Testis (tissue), 3 donors: ENCODE measurements around the gene LIME1. TPM values are rescaled to one million over a fixed set of nuclear protein-coding genes. Genes with fewer than 3 reads are reported as not detected.

Experiments
- DNase-seq: peaks from one replicate; pipeline ENCODE4 v3.0.0-alpha.2; 2019
- H3K27ac ChIP-seq, 2 donors: fragments of 200-600 bp; sonication (generic); one replicate each; pipeline ENCODE4 v1.5.1; 2019
- H3K27me3 ChIP-seq: fragments of 200-600 bp; sonication (generic); one replicate; pipeline ENCODE4 v1.5.1; 2019
- H3K36me3 ChIP-seq: fragments of 200-600 bp; sonication (generic); one replicate; pipeline ENCODE4 v1.5.1; 2017; ENCODE audit warnings: low read depth; ENCODE audit errors: missing control alignments
- H3K4me1 ChIP-seq: fragments of 200-600 bp; sonication (generic); one replicate; pipeline ENCODE4 v1.5.1; 2019
- H3K4me3 ChIP-seq, 2 donors: fragments of 200-600 bp; sonication (generic); one replicate each; pipeline ENCODE4 v1.5.1; 2017 to 2019
- H3K9me3 ChIP-seq: fragments of 200-600 bp; sonication (generic); one replicate; pipeline ENCODE4 v1.5.1; 2017
- POLR2A ChIP-seq: fragments of 450-650 bp; IDR thresholded peaks from one replicate; pipeline ENCODE4 v1.6.1; 2017; ENCODE audit warnings: antibody characterized with exemption, mild to moderate bottlenecking, moderate library complexity
- WGBS, 2 donors: methylation state at CpG; one replicate each; pipeline ENCODE4 v1.1.5; 2018; 5-methylcytosine and 5-hydroxymethylcytosine counted together
- intact Hi-C: fragments of 100-400 bp; cut with DNase I; formaldehyde crosslinking; loops from one replicate; pipeline ENCODE4 v1.15.1; 2023; ENCODE audit warnings: low total_unique reads
- polyA plus RNA-seq: library from polyadenylated mRNA; stranded (reverse); fragments of 350-450 nt; fragmentation: Illumina TruSeq; extraction: RNeasy Lipid Tissue Mini Kit (QIAGEN cat#74804); gene quantifications from one replicate; pipeline ENCODE4 v1.2.3, GENCODE V29; 2014; ENCODE audit warnings: low read depth, low replicate concordance; ENCODE audit not compliant: insufficient read depth
- total RNA-seq, 2 donors: library from RNA; depleted of rRNA; stranded (reverse); fragments of >200 nt; gene quantifications; one replicate each; pipeline ENCODE4 v1.2.3, GENCODE V29; 2016
- TF ChIP-seq, protein P1 (sequence below), 3 experiments: fragments of 450-650 bp in 2 of 3; fragments of 200-600 bp in 1 of 3; sonication (generic) in 1 of 3; IDR thresholded peaks; one replicate each; pipeline ENCODE4 v1.5.1; 2016 to 2019; ENCODE audit warnings: antibody characterized with exemption in 3 of 3, mild to moderate bottlenecking in 2 of 3, moderate library complexity in 1 of 3

The LIME1 gene
- total and polyA plus RNA-seq, 3 donors from 2014 or later, result 5.6 to 47.4 (median 41.4) TPM

DNA sequence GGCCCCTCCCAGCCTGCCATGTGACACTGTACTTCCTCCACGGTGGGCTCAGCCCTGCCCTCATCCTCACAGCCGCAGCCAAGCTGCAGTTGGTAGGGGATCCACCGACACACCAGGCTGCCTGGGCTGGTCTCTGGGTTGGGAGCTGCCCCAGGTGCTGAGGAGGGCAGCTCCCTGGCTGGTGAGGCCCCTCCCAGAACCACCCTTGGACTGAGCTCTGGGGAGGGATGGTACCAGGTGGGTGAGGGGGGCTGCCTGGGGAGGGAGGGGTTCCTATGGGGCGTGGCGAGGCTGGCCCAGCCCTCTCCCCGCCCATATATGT lies 40.2 kb upstream of the LIME1 start:
- no peak for DNase-seq
- H3K9me3 ChIP-seq, result no peaks in the 10 kb centered on the region
- WGBS, 2 donors, result 59% methylated on average over 6 of the region's 6 CpGs; no CpG with 5 or more reads in 1 of the 2 donors
- H3K4me3 ChIP-seq, result no peak overlapping the region
- peaks cover 19% of the 10 kb centered on the region for H3K4me1 ChIP-seq
- TF ChIP-seq, protein P1, sequence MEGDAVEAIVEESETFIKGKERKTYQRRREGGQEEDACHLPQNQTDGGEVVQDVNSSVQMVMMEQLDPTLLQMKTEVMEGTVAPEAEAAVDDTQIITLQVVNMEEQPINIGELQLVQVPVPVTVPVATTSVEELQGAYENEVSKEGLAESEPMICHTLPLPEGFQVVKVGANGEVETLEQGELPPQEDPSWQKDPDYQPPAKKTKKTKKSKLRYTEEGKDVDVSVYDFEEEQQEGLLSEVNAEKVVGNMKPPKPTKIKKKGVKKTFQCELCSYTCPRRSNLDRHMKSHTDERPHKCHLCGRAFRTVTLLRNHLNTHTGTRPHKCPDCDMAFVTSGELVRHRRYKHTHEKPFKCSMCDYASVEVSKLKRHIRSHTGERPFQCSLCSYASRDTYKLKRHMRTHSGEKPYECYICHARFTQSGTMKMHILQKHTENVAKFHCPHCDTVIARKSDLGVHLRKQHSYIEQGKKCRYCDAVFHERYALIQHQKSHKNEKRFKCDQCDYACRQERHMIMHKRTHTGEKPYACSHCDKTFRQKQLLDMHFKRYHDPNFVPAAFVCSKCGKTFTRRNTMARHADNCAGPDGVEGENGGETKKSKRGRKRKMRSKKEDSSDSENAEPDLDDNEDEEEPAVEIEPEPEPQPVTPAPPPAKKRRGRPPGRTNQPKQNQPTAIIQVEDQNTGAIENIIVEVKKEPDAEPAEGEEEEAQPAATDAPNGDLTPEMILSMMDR (IDR thresholded peaks at IDR 0.05), result no peak
- TF ChIP-seq POLR2A, result no peak
- intact Hi-C loops, result no loop called here
- H3K27me3 ChIP-seq, result no peaks in the 10 kb centered on the region
- H3K27ac ChIP-seq, result no peak overlapping the region
- H3K36me3 ChIP-seq, result no peaks in the 10 kb centered on the region

DNA sequence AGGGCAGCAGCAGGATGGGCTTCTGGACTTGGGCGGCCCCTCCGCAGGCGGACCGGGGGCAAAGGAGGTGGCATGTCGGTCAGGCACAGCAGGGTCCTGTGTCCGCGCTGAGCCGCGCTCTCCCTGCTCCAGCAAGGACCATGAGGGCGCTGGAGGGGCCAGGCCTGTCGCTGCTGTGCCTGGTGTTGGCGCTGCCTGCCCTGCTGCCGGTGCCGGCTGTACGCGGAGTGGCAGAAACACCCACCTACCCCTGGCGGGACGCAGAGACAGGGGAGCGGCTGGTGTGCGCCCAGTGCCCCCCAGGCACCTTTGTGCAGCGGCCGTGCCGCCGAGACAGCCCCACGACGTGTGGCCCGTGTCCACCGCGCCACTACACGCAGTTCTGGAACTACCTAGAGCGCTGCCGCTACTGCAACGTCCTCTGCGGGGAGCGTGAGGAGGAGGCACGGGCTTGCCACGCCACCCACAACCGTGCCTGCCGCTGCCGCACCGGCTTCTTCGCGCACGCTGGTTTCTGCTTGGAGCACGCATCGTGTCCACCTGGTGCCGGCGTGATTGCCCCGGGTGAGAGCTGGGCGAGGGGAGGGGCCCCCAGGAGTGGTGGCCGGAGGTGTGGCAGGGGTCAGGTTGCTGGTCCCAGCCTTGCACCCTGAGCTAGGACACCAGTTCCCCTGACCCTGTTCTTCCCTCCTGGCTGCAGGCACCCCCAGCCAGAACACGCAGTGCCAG lies 39.7 kb upstream of the LIME1 start, which contains the start of gene TNFRSF6B:
Gene TNFRSF6B, plus strand, starts transcription at position 25 of the 729 bp plus-strand sequence. Its CDS starts 116 bp downstream, at position 141.
- no peak within 1 kb of the TSS for H3K4me3 ChIP-seq
- H3K9me3 ChIP-seq, result no peaks in the 10 kb centered on the region
- 69 to 70% methylated on average over 24 to 52 of the region's 52 CpGs for WGBS, 2 donors
- H3K4me1 ChIP-seq, result peaks cover 19% of the 10 kb centered on the region
- no peak for TF ChIP-seq POLR2A
- TF ChIP-seq, protein P1 (IDR thresholded peaks at IDR 0.05), result no peak
- H3K36me3 ChIP-seq, result no peaks in the 10 kb centered on the region
- no peak for DNase-seq
- no peaks in the 10 kb centered on the region for H3K27me3 ChIP-seq
- intact Hi-C loops, result no loop called here
- no peak within 1 kb of the TSS for H3K27ac ChIP-seq

DNA sequence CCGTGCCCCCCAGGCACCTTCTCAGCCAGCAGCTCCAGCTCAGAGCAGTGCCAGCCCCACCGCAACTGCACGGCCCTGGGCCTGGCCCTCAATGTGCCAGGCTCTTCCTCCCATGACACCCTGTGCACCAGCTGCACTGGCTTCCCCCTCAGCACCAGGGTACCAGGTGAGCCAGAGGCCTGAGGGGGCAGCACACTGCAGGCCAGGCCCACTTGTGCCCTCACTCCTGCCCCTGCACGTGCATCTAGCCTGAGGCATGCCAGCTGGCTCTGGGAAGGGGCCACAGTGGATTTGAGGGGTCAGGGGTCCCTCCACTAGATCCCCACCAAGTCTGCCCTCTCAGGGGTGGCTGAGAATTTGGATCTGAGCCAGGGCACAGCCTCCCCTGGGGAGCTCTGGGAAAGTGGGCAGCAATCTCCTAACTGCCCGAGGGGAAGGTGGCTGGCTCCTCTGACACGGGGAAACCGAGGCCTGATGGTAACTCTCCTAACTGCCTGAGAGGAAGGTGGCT lies 39.1 kb upstream of the LIME1 start:
- Histone ChIP-seq H3K36me3 (no peaks in the 10 kb centered on the region), H3K27me3 (no peaks in the 10 kb centered on the region), H3K9me3 (no peaks in the 10 kb centered on the region), H3K4me1 (peaks cover 19% of the 10 kb centered on the region), H3K27ac (no peak overlapping the region), H3K4me3 (no peak overlapping the region)
- TF ChIP-seq, protein P1 (IDR thresholded peaks at IDR 0.05), result no peak
- no peak for TF ChIP-seq POLR2A
- no peak for DNase-seq
- WGBS, 2 donors, result 61 to 78% methylated on average over 4 to 7 of the region's 7 CpGs
- intact Hi-C loops, result no loop called here

DNA sequence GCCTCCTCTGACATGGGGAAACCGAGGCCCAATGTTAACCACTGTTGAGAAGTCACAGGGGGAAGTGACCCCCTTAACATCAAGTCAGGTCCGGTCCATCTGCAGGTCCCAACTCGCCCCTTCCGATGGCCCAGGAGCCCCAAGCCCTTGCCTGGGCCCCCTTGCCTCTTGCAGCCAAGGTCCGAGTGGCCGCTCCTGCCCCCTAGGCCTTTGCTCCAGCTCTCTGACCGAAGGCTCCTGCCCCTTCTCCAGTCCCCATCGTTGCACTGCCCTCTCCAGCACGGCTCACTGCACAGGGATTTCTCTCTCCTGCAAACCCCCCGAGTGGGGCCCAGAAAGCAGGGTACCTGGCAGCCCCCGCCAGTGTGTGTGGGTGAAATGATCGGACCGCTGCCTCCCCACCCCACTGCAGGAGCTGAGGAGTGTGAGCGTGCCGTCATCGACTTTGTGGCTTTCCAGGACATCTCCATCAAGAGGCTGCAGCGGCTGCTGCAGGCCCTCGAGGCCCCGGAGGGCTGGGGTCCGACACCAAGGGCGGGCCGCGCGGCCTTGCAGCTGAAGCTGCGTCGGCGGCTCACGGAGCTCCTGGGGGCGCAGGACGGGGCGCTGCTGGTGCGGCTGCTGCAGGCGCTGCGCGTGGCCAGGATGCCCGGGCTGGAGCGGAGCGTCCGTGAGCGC lies 38.5 kb upstream of the LIME1 start:
- intact Hi-C loops, result no loop called here
- H3K36me3 ChIP-seq, result no peaks in the 10 kb centered on the region
- TF ChIP-seq, protein P1 (IDR thresholded peaks at IDR 0.05), result no peak
- no peak for TF ChIP-seq POLR2A
- no peaks in the 10 kb centered on the region for H3K27me3 ChIP-seq
- no peak overlapping the region for H3K27ac ChIP-seq
- WGBS, 2 donors, result 84 to 90% methylated on average over 24 to 40 of the region's 40 CpGs
- DNase-seq, result no peak
- H3K9me3 ChIP-seq, result no peaks in the 10 kb centered on the region
- no peak overlapping the region for H3K4me3 ChIP-seq
- H3K4me1 ChIP-seq, result peaks cover 19% of the 10 kb centered on the region
